A549 (cell line): Measurements from ENCODE around the gene SH3RF3.

Source experiments
- CTCF ChIP-seq: fragments of >200 bp; sonication (Bioruptor Twin); formaldehyde crosslinking; IDR thresholded peaks from 3 replicates; pipeline ENCODE4 v1.5.1; 2016
- ESRRA ChIP-seq: fragments of 150-350 bp; IDR thresholded peaks from 2 replicates; pipeline ENCODE4 v1.6.1; 2014; ENCODE audit warnings: mild to moderate bottlenecking, low read length, borderline replicate concordance
- GATA3 ChIP-seq: IDR thresholded peaks from 2 replicates; pipeline ENCODE4 v1.6.1; 2012; ENCODE audit warnings: borderline replicate concordance
- JUN ChIP-seq, 2 experiments: fragments of >200 bp; sonication (Bioruptor Twin); formaldehyde crosslinking; IDR thresholded peaks; 2 replicates in 1 of 2; 3 replicates in 1 of 2; pipeline ENCODE4 v1.6.1; 2016 to 2017
- MAFK ChIP-seq: fragments of 450-650 bp; IDR thresholded peaks from 2 replicates; pipeline ENCODE4 v1.6.1; 2014; ENCODE audit not compliant: partially characterized antibody
- MAZ ChIP-seq: fragments of 150-350 bp; IDR thresholded peaks from 2 replicates; pipeline ENCODE4 v1.6.1; 2014; ENCODE audit warnings: antibody characterized with exemption, low read depth, low read length, borderline replicate concordance
- POLR2A ChIP-seq: IDR thresholded peaks from 2 replicates; pipeline ENCODE4 v1.6.1; 2012; ENCODE audit warnings: mild to moderate bottlenecking, low read length
- RAD21 ChIP-seq, 2 experiments: fragments of >200 bp in 1 of 2; sonication (Bioruptor Twin) in 1 of 2; formaldehyde crosslinking in 1 of 2; IDR thresholded peaks in 1 of 2; conservative IDR thresholded peaks in 1 of 2; 2 replicates in 1 of 2; 3 replicates in 1 of 2; pipeline ENCODE4 v1.6.1; 2012 to 2018; ENCODE audit warnings: inconsistent platforms in 1 of 2
- TFCP2L1 ChIP-seq: fragments of 250-450 bp; sonication (Bioruptor Pico); IDR thresholded peaks from 2 replicates; pipeline ENCODE4 v1.5.0; 2021; ENCODE audit warnings: mild to moderate bottlenecking

GRCh38 chr2:109182426-109182825 is 53.4 kb downstream of the SH3RF3 start:
- TF ChIP-seq MAFK (no peak), MAZ (no peak), CTCF (no peak), JUN (IDR thresholded peaks at IDR 0.05) (no peak), TFCP2L1 (CRISPR knock-in tag) (no peak), RAD21 (conservative IDR thresholded peaks at IDR 0.05 in 1 of 2, IDR thresholded peaks at IDR 0.05 in 1 of 2) (no peak), ESRRA (no peak), POLR2A (no peak), GATA3 (no peak)
